ENCODE measurements around the gene KCNT2. TPM values are rescaled to one million over a fixed set of nuclear protein-coding genes. Genes with fewer than 3 reads are reported as not detected.

Gene KCNT2
- total RNA-seq, 2 experiments from 2014 or later: not detected

GRCh38 chr1:196366817-196367495 is 241.3 kb downstream of the KCNT2 start:
- H3K27me3 Mint-ChIP-seq: no peaks in the 10 kb centered on the region
- no peak for TF ChIP-seq CTCF (IDR thresholded peaks at IDR 0.05)
- H3K4me1 Mint-ChIP-seq (ENCODE audit: low read depth): no peaks in the 10 kb centered on the region
- H3K36me3 Mint-ChIP-seq (ENCODE audit: low read depth): no peaks in the 10 kb centered on the region
- DNase-seq (no peak), ATAC-seq (no peak)
- no peak overlapping the region for H3K4me3 Mint-ChIP-seq
- CTCF ChIA-PET: no interaction called here
- intact Hi-C loops (cut with micrococcal nuclease): loop anchor here (10.0 kb wide), 1 partner anchor 298 kb away; no protein-coding TSS in a partner anchor
- POLR2A ChIA-PET: interaction anchor here (0.6 kb wide), 1 partner anchor 31 kb away, joined by 3 read pairs; no protein-coding TSS in a partner anchor
- H3K9me3 Mint-ChIP-seq: no peaks in the 10 kb centered on the region
- no peak overlapping the region for H3K27ac Mint-ChIP-seq

DNA sequence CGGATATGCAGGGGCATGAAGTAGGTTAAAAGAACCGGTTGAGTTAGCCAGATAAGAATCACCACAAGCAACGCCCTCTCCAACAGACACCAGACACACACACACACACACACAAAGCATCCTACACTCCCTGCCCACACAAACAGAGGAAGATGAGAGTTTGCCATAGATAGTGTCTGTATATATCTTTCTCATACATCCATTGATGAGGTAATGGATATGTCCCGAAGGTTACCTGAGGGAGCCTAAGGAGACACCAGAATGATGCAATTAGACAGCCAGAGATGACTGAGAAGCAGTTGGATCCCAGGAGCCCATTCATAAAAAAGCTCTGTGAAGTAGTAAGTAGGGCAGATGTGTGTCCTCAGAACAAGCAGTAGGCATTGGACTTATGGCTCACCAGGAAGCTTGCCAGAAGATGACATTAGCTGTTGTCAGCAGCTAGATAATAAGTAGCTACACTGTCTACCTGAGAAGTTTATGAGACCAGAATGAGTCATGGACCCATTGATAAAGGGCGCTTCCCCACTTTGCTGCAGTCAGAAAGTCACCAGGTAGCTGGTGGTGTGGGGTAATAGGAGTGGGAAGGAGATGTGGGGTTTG is 247.0 kb downstream of the KCNT2 start:
- ChIA-PET CTCF (interaction anchor here (1.1 kb wide), 1 partner anchor 11 kb away, joined by 3 read pairs; no protein-coding TSS in a partner anchor), POLR2A (no interaction called here)
- Mint-ChIP-seq H3K36me3 (ENCODE audit: low read depth) (no peaks in the 10 kb centered on the region), H3K27ac (no peak overlapping the region), H3K27me3 (no peaks in the 10 kb centered on the region), H3K9me3 (no peaks in the 10 kb centered on the region), H3K4me3 (no peak overlapping the region), H3K4me1 (ENCODE audit: low read depth) (no peaks in the 10 kb centered on the region)
- DNase-seq (no peak), ATAC-seq (no peak)
- intact Hi-C loops (cut with micrococcal nuclease): loop anchor here (10.0 kb wide), 1 partner anchor 304 kb away; no protein-coding TSS in a partner anchor
- TF ChIP-seq CTCF (IDR thresholded peaks at IDR 0.05): no peak

DNA sequence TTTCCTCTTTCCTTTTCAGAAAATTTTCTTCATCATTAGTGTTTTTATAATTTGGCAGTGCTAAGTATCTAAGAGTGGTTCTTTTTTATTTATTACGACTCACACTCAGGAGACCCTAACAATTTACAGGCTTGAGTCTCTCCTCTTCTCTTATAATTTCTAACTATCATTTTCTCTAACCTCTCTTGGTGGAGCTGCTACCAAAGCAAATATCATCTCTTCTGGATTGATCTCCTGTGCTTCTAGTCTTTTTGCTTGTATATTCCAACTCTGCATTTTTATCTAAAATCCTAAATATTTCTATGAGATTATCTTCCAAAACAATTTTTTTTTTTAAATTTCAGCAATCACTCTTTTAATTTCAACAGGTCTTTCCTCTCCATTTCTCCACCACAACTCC is 250.3 kb downstream of the KCNT2 start:
- ChIA-PET POLR2A (no interaction called here), CTCF (no interaction called here)
- intact Hi-C loops (cut with micrococcal nuclease): no loop called here

DNA sequence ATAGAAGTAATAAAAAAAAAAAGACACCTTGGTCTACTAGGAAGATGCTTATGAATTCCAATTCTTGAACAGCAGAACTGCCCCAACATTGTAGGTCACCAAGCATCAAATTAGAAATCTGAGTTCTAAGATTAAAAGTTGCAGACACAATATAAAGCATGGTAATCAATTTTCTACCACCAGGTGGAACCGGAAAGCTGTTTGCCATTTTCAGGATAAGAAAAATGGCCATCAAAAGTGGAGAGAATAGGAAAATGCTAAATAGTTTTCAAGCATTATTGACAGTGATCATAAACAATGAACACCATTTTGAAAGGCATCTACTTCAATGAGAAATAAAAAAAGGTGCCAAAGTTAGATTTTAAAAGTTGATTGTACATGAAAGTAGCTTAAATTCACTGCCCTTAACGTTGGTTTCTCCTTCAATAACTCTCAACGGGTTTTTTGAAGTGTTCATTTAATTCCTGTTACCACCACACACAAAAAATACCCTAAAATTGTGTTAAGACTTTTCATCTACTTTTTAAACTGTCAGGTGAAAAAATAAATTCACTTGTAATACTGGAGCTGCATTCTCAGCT is 252.9 kb downstream of the KCNT2 start:
- ChIA-PET CTCF (interaction anchor here (0.6 to 1.1 kb wide), 3 partner anchors 12 to 767 kb away, joined by 3 read pairs; no protein-coding TSS in a partner anchor), POLR2A (no interaction called here)
- no peak overlapping the region for H3K4me3 Mint-ChIP-seq
- no peaks in the 10 kb centered on the region for H3K27me3 Mint-ChIP-seq
- intact Hi-C loops (cut with micrococcal nuclease): no loop called here
- no peaks in the 10 kb centered on the region for H3K4me1 Mint-ChIP-seq (ENCODE audit: low read depth)
- H3K36me3 Mint-ChIP-seq (ENCODE audit: low read depth): no peaks in the 10 kb centered on the region
- TF ChIP-seq CTCF (IDR thresholded peaks at IDR 0.05): no peak
- H3K9me3 Mint-ChIP-seq: no peaks in the 10 kb centered on the region
- no peak overlapping the region for H3K27ac Mint-ChIP-seq
- DNase-seq: no peak
- no peak for ATAC-seq

More for the DNA sequence above, 250.3 kb downstream of the KCNT2 start:
- H3K4me1 Mint-ChIP-seq (ENCODE audit: low read depth): no peaks in the 10 kb centered on the region
- no peak overlapping the region for H3K4me3 Mint-ChIP-seq
- ATAC-seq: no peak
- TF ChIP-seq CTCF (IDR thresholded peaks at IDR 0.05): no peak
- no peaks in the 10 kb centered on the region for H3K27me3 Mint-ChIP-seq
- H3K9me3 Mint-ChIP-seq: no peaks in the 10 kb centered on the region
- no peaks in the 10 kb centered on the region for H3K36me3 Mint-ChIP-seq (ENCODE audit: low read depth)
- H3K27ac Mint-ChIP-seq: no peak overlapping the region
- DNase-seq: no peak

GRCh38 chr1:196344453-196344852 is 263.8 kb downstream of the KCNT2 start:
- ChIA-PET CTCF (no interaction called here), POLR2A (no interaction called here)
- no peak overlapping the region for H3K27ac Mint-ChIP-seq
- H3K36me3 Mint-ChIP-seq (ENCODE audit: low read depth): no peaks in the 10 kb centered on the region
- H3K4me1 Mint-ChIP-seq (ENCODE audit: low read depth): no peaks in the 10 kb centered on the region
- no peak overlapping the region for H3K4me3 Mint-ChIP-seq
- intact Hi-C loops (cut with micrococcal nuclease): no loop called here
- no peak for DNase-seq
- no peaks in the 10 kb centered on the region for H3K9me3 Mint-ChIP-seq
- TF ChIP-seq CTCF (IDR thresholded peaks at IDR 0.05): no peak
- H3K27me3 Mint-ChIP-seq: no peaks in the 10 kb centered on the region
- no peak for ATAC-seq
